Astrocyte (in vitro differentiated cells and primary cell): ENCODE data around the gene DSTN.

ENCODE experiments used
- EZH2 ChIP-seq: IDR thresholded peaks from 2 replicates; pipeline ENCODE4 v1.6.1; 2012; ENCODE audit warnings: mild to moderate bottlenecking, low read length, inconsistent platforms; ENCODE audit not compliant: insufficient read depth
- TF ChIP-seq, protein P1 (sequence below): IDR thresholded peaks from 2 replicates; pipeline ENCODE4 v1.5.1; 2011; ENCODE audit warnings: low read depth, mild to moderate bottlenecking, inconsistent platforms, low read length, moderate library complexity; ENCODE audit not compliant: insufficient read depth

GRCh38 chr20:17646961-17647301, 77.1 kb downstream of the DSTN start:
- TF ChIP-seq, protein P1, sequence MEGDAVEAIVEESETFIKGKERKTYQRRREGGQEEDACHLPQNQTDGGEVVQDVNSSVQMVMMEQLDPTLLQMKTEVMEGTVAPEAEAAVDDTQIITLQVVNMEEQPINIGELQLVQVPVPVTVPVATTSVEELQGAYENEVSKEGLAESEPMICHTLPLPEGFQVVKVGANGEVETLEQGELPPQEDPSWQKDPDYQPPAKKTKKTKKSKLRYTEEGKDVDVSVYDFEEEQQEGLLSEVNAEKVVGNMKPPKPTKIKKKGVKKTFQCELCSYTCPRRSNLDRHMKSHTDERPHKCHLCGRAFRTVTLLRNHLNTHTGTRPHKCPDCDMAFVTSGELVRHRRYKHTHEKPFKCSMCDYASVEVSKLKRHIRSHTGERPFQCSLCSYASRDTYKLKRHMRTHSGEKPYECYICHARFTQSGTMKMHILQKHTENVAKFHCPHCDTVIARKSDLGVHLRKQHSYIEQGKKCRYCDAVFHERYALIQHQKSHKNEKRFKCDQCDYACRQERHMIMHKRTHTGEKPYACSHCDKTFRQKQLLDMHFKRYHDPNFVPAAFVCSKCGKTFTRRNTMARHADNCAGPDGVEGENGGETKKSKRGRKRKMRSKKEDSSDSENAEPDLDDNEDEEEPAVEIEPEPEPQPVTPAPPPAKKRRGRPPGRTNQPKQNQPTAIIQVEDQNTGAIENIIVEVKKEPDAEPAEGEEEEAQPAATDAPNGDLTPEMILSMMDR: no peak
- TF ChIP-seq EZH2: no peak
